DLD1 (cell line): Measurements from ENCODE around the gene AP3S2.
"Not testable (repeated sequence)": the region's sequence is repeated elsewhere in the genome, so short reads cannot be mapped to it uniquely, and the experiment has no call there.

Source experiments
- in situ Hi-C: cut with HindIII; loops from 2 replicates; pipeline ENCODE4 v1.10.0; 2017; ENCODE audit warnings: low sequenced_read_pairs

The AP3S2 gene

DNA sequence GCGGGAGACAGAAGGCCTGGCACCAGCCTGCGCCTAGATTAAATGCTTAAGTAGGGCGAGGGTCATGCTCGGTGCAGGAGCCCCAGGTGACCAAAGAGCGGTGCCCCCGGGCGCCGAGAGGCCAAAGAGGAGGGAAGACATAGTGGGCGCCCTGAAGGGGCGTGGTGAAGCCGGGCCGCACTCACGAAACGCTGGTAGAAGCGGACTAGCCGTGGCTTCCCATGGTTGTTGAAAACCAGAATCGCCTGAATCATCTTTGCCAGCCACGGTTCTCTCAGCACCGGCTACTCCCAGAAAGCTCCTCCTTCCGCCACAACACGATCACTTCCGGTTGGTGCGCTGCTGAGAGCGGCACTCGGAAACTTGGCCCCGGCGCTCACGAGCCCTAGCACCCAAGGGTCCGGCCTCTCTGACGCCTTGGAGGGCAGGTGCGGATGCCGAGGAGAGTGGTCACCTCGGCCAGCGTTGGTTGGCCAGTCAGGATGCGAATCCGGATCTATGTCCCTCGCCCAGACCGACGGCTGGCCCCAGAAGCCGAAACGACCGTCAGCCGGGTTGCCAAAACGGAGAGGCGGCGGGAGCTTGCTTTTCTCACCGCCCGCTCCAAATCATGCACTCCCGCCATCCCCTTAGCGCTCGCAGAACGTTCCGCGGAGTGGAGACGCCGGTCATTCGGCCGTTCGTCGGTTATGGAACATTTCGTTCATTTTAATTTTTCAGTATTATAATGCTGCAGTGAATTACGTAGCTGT lies at the start of gene AP3S2:
AP3S2 (minus strand) TSS at position 299 of the 752 bp plus-strand sequence; CDS start at position 254, 45 bp downstream.
- in situ Hi-C loops = no loop called here

DNA sequence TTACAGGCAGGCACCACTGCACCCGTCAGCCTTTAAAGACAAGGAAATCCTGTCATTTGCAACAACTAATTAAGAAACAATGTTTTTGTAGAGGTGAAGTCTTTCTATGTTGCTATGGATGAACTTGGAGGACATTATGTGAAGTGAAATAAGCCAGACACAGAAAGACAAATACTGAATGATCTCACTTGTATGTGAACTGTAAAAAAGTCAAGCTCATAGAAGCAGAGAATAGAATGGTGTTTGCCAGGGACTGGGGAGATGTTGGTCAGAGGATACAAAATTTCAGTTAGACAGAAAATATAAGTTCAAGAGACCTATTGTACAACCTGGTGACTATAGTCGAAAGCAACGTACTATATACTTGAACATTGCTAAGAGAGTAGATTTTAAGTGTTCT lies 46.1 kb upstream of the AP3S2 start:
- in situ Hi-C loops = no loop called here

DNA sequence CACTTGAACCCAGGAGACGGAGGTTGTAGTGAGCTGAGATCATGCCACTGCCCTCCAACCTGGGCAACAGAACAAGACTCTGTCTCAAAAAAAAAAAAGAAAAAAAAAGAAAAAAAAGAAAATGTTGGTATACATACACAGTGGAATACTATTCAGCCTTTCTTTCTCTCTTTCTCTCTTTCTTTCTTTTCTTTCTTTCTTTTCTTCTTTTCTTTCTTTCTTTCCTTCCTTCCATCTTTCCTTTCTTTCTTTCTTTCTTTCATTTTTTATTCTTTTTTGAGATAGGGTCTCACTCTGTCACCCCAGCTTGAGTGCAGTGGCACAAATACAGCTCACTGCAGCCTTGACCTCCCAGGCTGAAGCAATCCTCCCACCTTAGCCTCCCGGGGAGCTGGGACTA lies 45.6 kb upstream of the AP3S2 start:
- in situ Hi-C loops = not testable (repeated sequence)

DNA sequence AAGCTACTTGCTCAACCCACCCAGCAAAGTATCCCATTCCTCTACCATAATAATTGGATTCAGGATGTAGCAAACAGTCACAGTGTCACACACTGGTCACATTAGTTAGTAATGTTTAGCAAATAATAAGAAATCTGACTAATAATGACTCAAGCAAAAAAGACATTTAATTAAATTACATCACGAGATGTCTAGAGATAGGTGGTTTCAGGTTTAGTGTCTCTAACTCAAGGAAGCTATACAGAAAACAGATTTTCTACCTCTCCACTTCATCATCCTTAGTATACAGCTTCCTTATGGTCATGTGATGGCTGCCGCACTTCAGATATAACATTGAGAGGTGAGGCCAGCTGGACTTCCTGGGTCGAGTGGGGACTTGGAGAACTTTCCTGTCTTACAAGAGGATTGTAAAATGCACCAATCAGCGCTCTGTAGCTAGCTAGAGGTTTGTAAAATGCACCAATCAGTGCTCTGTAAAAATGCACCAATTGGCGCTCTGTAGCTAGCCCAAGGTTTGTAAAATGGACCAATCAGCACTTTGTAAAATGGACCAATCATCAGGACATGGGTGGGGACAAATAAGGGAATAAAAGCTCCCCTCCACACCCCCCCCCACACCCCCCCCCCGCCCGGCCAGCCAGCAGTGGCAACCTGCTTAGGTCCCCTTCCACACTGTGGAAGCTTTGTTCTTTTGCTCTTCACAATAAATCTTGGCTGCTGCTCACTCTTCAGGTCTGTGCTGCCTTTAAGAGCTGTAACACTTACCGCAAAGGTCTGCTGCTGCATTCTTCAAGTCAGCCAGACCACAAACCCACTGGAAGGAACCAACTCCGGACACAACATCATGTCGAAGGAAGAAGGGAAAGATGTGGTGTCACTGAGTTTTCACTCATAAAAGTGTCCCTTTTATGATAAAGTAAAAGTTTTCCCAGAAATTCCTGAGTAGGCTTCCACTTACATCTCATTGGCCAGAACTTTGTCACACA lies 43.9 kb upstream of the AP3S2 start:
- in situ Hi-C loops = no loop called here

DNA sequence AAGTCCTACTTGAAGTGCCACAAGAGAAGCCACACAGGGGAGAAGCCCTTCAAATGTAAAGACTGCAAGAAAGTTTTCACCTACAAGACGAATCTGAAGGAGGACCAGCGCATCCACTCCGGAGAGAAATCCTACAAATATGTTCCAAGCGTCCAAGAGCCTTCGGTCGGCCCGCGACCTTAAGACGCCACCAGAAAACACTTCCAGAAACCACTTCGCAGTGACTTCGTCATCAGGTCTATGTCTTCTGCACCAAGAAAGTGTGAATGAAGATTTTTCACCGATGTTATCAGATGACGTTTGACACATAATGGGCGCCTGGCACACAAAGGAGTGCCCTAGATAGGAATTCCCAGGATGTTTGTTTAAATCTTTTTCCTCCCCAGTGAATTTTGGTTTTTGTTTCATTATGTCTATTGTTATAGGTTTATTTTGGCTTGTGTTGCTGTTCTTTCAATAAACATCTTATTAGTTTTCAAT lies 43.0 kb upstream of the AP3S2 start:
- in situ Hi-C loops = no loop called here

DNA sequence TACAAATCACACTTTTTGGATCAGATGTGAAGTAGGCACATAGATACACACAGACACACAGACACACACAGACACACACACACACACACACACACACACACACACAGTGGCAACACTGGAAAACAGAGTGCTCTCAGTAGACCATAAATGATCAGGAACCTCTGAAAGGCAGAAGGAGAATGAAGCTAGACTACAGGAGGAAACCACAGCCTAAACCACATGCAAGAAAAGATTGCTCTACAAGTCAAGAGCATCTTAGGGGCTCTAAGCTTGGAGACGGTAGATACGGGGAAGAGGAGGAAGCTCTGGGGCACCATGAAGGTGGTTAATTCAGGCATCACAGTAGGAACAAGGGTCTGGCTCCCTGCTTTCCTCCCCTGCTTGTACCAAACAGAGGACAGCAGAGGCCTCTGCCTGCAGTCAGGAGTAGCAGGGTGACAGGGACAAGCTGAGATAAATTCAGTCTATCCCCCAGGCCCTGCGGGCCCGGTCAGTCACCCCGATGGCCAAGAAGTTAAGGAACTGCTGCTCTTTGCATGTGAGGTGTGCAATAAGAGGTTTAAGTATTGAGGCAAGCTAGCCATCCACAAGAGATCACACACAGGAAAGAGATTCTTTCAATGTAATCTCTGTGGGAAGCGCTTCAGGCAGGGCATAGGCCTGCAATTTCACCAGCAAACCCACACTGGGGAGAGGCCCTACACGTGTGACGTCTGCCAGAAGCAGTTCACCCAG lies 42.4 kb upstream of the AP3S2 start:
- in situ Hi-C loops = no loop called here

DNA sequence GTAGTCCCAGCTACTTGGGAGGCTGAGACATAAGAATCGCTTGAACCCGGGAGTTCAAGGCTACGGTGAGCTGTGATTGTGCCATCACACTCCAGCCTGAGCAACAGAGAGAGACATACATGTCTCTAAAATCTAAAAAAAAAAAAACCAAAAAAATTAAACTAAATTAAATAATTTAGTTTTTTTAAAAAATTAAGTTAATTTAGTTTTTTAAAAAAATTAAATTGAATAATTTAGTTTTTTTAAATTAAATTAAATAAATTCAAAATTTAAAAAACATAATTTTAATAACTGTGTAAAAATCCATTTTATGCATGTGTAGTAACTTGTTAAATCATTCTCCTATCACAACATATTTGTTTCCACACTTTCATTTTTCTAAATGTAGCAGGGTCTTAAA lies 39.1 kb upstream of the AP3S2 start:
- in situ Hi-C loops = no loop called here

DNA sequence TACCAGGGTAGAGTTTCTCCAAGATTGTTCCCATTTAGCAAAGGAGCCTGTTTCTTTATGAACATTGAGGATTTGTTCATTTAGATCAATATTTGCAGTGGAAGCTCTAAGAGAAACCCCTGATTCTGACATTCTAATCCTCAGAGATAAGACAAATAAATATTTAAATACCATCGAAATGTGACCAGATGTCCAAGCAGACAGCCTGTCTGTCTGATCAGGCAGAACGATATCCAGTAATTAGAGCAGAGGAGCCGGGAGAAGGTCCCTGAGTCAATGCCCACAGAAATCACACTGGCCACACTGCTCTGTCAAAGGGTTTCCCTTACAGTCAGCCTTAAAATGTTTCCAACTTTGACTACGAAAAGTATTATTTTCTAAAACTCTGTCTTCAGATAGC lies 34.6 kb upstream of the AP3S2 start:
- in situ Hi-C loops = no loop called here

DNA sequence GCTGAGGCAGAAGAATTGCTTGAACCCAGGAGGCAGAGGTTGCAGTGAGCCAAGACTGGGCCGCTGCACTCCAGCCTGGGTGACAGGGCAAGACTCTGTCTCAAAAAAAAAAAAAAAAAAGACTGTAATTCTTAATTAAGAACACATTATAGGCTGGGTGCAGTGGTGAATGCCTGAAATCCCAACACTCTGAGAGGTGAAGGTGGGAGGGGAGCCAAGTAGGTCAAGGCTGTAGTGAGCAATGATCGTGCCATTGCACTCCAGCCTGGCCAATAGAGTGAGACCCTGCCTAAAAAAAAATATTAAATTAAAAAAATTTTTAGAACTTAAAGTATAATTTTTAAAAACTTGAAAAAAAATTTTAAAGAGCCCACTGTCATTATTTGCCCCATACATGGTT lies 32.4 kb upstream of the AP3S2 start:
- in situ Hi-C loops = no loop called here

DNA sequence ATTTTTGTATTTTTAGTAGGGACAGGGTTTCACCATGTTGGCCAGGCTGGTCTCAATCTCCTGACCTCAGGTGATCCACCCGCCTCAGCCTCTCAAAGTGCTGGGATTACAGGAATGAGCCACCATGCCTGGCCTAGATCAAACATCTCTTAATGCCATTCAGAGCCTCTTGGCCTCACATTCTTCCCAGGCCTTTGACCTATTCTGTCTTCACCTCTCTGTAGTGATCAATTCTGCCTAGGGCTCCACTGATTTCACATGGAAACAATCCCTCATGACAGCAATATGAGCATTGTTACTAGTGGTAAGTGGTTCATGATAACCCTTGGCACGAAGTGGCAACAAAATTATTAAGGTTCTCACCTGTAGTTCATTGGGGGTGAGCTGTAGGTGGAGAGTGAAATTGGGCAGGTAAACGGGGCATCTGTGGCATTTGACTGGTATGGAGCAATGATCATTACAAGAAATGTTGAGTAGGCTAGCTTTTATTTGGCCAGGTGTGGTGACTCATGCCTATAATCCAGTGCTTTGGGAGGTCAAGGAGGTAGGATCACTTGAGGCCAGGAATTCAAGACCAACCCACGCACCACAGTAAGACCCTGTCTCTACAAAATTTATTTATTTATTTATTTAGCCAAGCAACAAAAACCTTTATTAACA lies 23.8 kb upstream of the AP3S2 start:
- in situ Hi-C loops = no loop called here

DNA sequence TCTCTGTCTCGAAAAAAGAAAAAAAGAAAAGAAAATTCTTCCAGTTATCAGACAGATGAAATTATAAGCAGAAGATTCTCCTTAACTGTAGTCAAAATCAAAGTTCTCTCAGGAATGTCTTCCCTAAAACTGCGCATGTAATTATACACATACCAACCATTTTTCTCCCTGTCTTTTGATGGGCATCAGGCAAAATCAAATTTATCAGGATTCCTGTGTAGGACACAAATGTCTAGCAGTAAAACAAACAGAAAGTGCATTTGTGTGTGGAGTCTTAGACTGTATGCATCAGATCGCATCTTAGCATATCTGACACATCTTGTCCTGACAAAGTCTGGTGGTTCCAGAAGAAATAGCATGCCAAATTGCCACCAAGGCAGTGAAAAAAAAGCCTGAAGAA lies 22.9 kb upstream of the AP3S2 start:
- in situ Hi-C loops = no loop called here

DNA sequence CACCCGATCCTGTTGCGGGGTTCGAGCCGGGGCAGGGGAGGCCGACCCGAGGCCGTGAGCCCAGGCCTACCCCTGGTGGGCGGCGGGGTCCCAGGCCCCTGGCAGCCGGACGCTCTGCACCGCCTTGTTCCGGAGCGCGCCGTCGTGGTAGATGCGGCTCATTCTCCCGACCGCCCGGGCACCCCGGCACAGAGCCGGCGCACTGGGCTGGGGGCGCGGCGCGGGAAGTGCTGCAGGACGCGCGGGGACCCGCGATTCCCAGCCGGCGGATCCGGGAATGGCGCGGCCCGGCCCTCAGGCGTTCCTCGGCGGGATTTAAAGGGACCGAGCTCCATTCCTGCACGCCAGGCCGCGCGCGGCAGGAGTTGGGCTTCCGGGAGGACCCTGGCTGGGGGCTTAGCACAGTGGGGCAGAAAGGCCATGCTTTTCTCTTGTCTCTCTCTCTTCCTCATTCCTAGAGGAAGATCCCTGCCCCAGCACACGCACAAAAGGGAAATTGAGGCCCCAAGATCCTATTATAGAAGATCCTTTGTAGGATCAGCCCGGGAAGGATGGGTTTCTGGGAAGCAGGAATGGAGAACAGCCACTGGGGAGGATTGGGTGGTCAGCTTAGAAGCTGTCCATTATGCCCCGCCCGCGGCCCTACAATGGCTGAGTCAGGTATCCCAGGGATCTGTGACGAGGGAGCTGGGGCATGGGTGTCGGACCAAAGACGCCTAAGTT lies 19.0 kb upstream of the AP3S2 start, which contains the start of gene ARPIN:
ARPIN (minus strand) TSS at position 279 of the 723 bp plus-strand sequence; CDS start at position 162, 117 bp downstream.
- in situ Hi-C loops = no loop called here

DNA sequence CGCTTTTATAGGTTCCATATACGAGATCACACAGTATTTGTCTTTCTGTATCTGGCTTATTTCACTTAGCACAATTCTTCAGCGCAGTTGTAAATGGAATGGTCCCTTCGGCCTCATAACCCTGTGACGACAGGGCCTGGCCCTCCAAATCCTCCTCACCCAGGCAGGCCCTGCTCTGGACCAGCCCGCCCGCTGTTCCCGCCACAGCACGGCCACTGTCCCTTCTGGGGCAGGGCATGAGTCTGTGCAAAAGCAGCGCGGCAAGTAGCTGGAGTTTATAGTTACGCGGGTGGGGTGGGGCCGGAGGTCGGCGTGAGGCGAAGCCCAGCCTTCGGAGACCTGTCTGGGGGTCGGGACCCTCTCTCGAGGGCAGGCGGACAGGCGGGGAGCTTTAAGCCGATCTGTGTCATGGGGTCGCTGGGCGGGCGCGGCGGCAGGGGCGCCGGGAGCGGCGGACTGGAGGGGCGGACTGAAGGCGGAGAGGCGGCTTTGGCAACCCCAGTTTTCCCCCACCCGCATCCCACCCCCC lies 18.4 kb upstream of the AP3S2 start:
- in situ Hi-C loops = no loop called here

DNA sequence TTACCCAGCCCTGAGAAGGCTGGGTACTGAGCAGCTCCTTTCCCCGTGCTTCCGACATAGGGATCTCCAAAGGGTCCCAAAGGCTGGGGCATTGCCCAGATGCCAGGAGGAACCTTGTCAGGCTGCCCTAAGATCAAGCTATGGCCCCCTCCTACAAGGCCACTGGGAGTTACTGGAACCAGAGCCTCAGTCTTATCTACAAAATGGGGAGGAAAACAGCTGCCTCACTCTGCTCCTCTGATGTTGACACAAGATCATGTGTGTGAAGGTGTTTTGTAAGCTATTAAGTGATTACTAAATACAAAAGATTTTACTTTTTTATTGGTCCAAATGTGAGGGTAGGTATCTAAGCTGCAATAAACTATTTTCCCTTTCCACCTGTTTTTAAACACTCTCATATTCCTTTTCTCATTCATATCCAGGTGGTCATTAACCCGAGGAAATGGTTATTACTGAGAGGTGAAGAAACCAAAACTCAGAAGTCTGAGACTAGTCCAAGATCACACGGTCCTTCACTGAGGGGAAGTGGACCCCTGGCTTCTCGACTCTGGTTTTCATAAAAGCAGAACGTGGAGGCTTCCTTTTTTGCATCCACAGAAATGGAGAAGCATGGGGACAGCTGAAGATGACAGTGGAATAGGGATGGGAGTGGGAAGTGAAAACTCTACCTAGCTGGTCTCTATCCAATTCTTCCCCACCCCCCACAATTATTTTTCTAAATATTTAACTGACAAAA lies 17.3 kb upstream of the AP3S2 start:
- in situ Hi-C loops = no loop called here

DNA sequence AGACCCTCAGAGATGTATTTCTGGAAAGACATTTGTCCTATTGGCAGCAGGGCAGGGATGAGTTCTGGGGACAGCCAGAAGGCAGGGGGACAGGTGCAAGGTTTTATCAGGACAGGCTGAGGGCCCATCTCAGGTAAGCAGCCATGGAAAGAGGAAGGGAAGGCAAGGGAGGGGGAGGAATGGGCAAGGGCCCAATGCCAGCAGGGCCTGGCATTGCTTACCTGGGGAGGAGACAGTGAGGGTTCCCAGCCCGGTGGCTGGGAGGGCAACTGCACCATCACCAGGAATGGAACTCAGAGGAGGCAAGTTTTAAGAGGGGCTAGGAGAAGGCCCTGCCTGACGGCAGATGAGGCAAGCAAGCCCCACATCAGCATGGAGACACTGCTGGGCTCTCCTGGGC lies 15.8 kb upstream of the AP3S2 start:
- in situ Hi-C loops = no loop called here

DNA sequence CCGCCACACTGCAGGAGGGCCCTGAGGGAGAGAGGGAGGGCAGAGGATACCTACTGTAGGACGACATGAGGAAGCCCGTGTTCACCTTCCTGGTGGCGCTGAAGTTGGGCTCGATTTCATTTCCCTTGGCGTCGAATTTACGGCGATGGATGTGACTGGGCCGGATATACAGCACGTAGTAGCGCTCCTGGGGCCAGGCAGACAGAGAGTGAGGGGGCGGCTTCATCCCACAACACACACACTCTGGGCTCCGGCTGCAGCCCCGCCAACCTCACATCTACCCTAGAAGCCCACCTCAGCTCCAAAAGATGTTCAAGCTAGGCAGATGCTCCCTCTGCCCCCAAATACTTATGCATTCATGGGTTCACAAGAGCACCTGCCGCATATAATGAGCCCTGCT lies 14.4 kb upstream of the AP3S2 start:
- in situ Hi-C loops = no loop called here

DNA sequence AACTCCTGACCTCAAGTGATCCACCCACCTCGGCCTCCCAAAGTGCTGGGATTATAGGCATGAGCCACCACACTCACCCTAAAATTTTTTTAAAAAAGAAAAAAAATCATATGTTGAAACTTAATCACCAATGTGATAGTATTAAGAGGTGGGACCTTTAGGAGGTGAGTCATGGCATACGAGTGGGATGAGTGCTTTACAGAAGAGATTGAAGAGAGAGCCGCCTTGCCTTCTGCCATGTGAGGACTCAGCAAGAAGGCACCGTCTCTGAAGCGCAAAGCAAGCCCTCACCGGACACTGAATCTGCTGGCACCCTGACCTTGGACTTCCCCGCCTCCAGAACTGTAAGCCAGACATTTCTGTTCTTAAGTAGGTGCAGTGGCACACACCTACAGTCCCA lies 13.5 kb upstream of the AP3S2 start:
- in situ Hi-C loops = no loop called here

DNA sequence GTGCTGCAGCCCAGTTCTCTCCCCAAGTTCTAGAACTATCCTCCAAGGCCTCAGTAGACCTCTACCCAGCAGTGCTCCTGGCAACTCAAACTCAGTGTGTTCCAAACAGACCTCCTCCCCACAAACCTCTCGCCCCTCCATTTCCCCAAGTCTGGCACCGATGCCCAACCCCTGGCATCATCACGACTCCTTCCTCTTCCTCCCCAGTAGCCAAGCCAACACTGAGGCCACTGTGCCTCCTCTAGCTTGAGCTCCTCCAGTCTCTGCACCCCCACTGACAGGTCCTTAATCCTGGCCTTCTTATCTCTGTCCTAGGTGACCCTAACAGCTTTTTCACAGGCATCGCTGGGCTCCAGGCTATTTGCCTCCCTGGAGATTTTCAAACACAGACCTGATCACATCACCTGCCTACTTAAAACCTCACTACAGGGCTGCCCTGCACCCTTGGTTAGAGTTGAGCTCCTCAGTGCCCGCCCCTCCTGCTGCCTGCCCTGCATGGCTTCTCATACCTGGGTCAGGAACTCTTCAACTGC lies 12.1 kb upstream of the AP3S2 start:
- in situ Hi-C loops = no loop called here

DNA sequence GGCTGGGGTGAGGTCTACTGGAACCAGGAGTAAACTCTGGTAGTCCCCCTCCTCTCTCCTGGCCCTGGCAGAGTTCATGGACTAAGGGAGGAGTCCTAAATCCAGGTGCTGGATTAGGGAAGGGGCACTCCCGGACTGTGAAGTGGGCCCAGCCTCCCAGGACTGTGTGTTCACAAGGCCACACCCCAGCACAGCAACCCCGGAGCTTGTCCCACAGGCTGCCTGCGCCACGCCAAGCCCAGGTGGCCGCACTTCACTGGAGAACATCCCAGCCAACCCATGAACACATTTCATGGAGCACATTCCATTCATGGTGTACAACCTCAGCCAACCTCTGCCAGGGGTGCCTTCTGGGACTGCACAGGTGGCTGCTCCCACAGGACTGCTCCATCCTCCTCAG lies 10.7 kb upstream of the AP3S2 start:
- in situ Hi-C loops = no loop called here
